WTC11 (cell line): ENCODE measurements around the gene RIN3.

ENCODE experiments used
- FOXJ3 ChIP-seq: sonication (generic); formaldehyde crosslinking; IDR thresholded peaks from 2 replicates; pipeline ENCODE4 v1.9.0; 2021; ENCODE audit warnings: missing genetic modification reagents, mild to moderate bottlenecking, borderline replicate concordance
- ZNF671 ChIP-seq: fragments of 250-450 bp; sonication (Bioruptor Pico); IDR thresholded peaks from 2 replicates; pipeline ENCODE4 v1.8.0; 2021; ENCODE audit warnings: mild to moderate bottlenecking
- TF ChIP-seq, protein P1 (sequence below): fragments of 200-600 bp; IDR thresholded peaks from 2 replicates; pipeline ENCODE4 v1.8.0; 2022; ENCODE audit warnings: antibody characterized with exemption
- TF ChIP-seq, protein P2 (sequence below): sonication (generic); formaldehyde crosslinking; IDR thresholded peaks from 2 replicates; pipeline ENCODE4 v1.8.0; 2022; ENCODE audit warnings: missing genetic modification reagents

DNA sequence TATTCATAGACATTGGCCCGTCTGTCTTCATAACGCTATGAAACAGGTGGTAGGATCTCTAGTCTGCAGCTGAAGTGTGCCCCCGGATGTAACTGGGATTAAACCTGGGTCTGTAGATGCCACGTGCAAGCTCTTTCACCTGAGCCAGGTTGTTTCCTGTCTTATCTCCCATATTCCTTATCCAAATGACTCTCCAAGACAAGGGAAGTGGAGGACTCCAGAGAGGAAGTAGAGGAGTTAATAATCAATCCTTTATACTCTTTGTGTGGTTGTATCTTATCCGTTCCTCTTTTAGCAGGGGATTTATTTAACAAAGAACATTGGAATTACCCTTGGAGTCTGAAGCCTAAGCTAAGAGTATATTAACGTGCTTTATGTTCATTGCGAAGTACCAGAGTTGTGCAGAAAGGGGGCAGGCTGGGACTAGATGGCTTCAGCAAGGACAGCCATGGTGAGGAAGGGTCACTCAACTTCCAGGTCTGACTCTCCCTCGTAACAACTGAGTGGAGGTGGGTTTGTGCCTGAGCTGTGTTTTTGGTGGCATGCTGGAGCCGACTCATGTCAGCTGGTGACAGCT is 82.8 kb downstream of the RIN3 start:
- TF ChIP-seq, protein P1, sequence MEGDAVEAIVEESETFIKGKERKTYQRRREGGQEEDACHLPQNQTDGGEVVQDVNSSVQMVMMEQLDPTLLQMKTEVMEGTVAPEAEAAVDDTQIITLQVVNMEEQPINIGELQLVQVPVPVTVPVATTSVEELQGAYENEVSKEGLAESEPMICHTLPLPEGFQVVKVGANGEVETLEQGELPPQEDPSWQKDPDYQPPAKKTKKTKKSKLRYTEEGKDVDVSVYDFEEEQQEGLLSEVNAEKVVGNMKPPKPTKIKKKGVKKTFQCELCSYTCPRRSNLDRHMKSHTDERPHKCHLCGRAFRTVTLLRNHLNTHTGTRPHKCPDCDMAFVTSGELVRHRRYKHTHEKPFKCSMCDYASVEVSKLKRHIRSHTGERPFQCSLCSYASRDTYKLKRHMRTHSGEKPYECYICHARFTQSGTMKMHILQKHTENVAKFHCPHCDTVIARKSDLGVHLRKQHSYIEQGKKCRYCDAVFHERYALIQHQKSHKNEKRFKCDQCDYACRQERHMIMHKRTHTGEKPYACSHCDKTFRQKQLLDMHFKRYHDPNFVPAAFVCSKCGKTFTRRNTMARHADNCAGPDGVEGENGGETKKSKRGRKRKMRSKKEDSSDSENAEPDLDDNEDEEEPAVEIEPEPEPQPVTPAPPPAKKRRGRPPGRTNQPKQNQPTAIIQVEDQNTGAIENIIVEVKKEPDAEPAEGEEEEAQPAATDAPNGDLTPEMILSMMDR: no peak
- no peak for TF ChIP-seq ZNF671 (CRISPR knock-in tag)
- no peak for TF ChIP-seq FOXJ3
- TF ChIP-seq, protein P2, sequence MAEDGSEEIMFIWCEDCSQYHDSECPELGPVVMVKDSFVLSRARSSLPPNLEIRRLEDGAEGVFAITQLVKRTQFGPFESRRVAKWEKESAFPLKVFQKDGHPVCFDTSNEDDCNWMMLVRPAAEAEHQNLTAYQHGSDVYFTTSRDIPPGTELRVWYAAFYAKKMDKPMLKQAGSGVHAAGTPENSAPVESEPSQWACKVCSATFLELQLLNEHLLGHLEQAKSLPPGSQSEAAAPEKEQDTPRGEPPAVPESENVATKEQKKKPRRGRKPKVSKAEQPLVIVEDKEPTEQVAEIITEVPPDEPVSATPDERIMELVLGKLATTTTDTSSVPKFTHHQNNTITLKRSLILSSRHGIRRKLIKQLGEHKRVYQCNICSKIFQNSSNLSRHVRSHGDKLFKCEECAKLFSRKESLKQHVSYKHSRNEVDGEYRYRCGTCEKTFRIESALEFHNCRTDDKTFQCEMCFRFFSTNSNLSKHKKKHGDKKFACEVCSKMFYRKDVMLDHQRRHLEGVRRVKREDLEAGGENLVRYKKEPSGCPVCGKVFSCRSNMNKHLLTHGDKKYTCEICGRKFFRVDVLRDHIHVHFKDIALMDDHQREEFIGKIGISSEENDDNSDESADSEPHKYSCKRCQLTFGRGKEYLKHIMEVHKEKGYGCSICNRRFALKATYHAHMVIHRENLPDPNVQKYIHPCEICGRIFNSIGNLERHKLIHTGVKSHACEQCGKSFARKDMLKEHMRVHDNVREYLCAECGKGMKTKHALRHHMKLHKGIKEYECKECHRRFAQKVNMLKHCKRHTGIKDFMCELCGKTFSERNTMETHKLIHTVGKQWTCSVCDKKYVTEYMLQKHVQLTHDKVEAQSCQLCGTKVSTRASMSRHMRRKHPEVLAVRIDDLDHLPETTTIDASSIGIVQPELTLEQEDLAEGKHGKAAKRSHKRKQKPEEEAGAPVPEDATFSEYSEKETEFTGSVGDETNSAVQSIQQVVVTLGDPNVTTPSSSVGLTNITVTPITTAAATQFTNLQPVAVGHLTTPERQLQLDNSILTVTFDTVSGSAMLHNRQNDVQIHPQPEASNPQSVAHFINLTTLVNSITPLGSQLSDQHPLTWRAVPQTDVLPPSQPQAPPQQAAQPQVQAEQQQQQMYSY (CRISPR knock-in tag): no peak
